Tibial artery (tissue), 4 donors: ENCODE results near the gene MOB3A.

Source experiments
- DNase-seq, 2 donors: peaks; one replicate each; pipeline ENCODE4 v3.0.0-alpha.2; 2019
- H3K27ac ChIP-seq, 2 donors: fragments of 200-600 bp; sonication (generic) in 1 of 2; 1 replicate in 1 of 2; 2 replicates in 1 of 2; pipeline ENCODE4 v1.5.1; 2018 to 2019; ENCODE audit warnings: mild to moderate bottlenecking in 1 of 2
- H3K27me3 ChIP-seq, 2 donors: fragments of 200-600 bp; sonication (generic) in 1 of 2; one replicate each; pipeline versions ENCODE4 v1.5.1 to v1.6.0; 2016 to 2019
- H3K36me3 ChIP-seq, 3 donors: fragments of 200-600 bp; sonication (generic) in 2 of 3; one replicate each; pipeline ENCODE4 v1.5.1; 2016 to 2019; ENCODE audit warnings: mild to moderate bottlenecking in 2 of 3
- H3K4me1 ChIP-seq, 4 donors: fragments of 200-600 bp; sonication (generic) in 2 of 4; 1 replicate in 3 of 4; 2 replicates in 1 of 4; pipeline ENCODE4 v1.5.1; 2016 to 2019
- H3K4me3 ChIP-seq, 2 donors: fragments of 200-600 bp; sonication (generic) in 1 of 2; 1 replicate in 1 of 2; 2 replicates in 1 of 2; pipeline ENCODE4 v1.5.1; 2018 to 2019; ENCODE audit warnings: mild to moderate bottlenecking in 2 of 2
- H3K9me3 ChIP-seq, 3 donors: fragments of 200-600 bp; sonication (generic) in 1 of 3; one replicate each; pipeline ENCODE4 v1.5.1; 2016 to 2019
- CTCF ChIP-seq, 2 experiments: fragments of 200-600 bp in 1 of 2; fragments of 450-650 bp in 1 of 2; IDR thresholded peaks; one replicate each; pipeline ENCODE4 v1.5.1; 2017 to 2019; ENCODE audit warnings: antibody characterized with exemption in 2 of 2, mild to moderate bottlenecking in 1 of 2, moderate library complexity in 1 of 2
- intact Hi-C: fragments of 100-400 bp; cut with DNase I; formaldehyde crosslinking; loops from one replicate; pipeline ENCODE4 v1.15.0; 2023; ENCODE audit warnings: low total_unique reads

Gene MOB3A

GRCh38 chr19:2079076-2079864, 16.9 kb downstream of the MOB3A start:
- intact Hi-C loops, result no loop called here
- H3K27ac ChIP-seq, result no peak overlapping the region
- no peak for TF ChIP-seq CTCF (IDR thresholded peaks at IDR 0.05)
- no peak for DNase-seq
- H3K9me3 ChIP-seq, result no peaks in the 10 kb centered on the region
- no peak overlapping the region for H3K4me3 ChIP-seq
- peaks cover 42 to 99% (median 65%) of the 10 kb centered on the region in 3 donors for H3K36me3 ChIP-seq
- H3K4me1 ChIP-seq, result peaks cover 0 to 10% (median 0%) of the 10 kb centered on the region in 4 donors
- no peaks in the 10 kb centered on the region for H3K27me3 ChIP-seq

- no peaks in the 10 kb centered on the region for H3K4me1 ChIP-seq
- no peak overlapping the region for H3K27ac ChIP-seq
- no peaks in the 10 kb centered on the region for H3K27me3 ChIP-seq
- peaks cover 47 to 99% (median 75%) of the 10 kb centered on the region in 3 donors for H3K36me3 ChIP-seq
- DNase-seq, result no peak
- intact Hi-C loops, result no loop called here
- no peaks in the 10 kb centered on the region for H3K9me3 ChIP-seq
- H3K4me3 ChIP-seq, result no peak overlapping the region
- no peak for TF ChIP-seq CTCF (IDR thresholded peaks at IDR 0.05)
Observed at GRCh38 chr19:2077833-2078619, 18.1 kb downstream of the MOB3A start.

- peaks cover 54 to 99% (median 82%) of the 10 kb centered on the region in 3 donors for H3K36me3 ChIP-seq
Observed at GRCh38 chr19:2077398-2077797, 18.7 kb downstream of the MOB3A start.

GRCh38 chr19:2076526-2076944, 19.6 kb downstream of the MOB3A start:
- Histone ChIP-seq H3K4me3 (no peak overlapping the region), H3K4me1 (no peaks in the 10 kb centered on the region), H3K27ac (no peak overlapping the region), H3K27me3 (no peaks in the 10 kb centered on the region), H3K36me3 (peaks cover 60 to 97% (median 86%) of the 10 kb centered on the region in 3 donors), H3K9me3 (no peaks in the 10 kb centered on the region)
- intact Hi-C loops, result no loop called here
- DNase-seq, result no peak
- no peak for TF ChIP-seq CTCF (IDR thresholded peaks at IDR 0.05)

More at GRCh38 chr19:2077398-2077797, 18.7 kb downstream of the MOB3A start:
- TF ChIP-seq CTCF (IDR thresholded peaks at IDR 0.05), result no peak
- intact Hi-C loops, result no loop called here
- Histone ChIP-seq H3K9me3 (no peaks in the 10 kb centered on the region), H3K27ac (no peak overlapping the region), H3K4me3 (no peak overlapping the region), H3K4me1 (no peaks in the 10 kb centered on the region), H3K27me3 (no peaks in the 10 kb centered on the region)
- no peak for DNase-seq

- Histone ChIP-seq H3K36me3 (peaks cover 47 to 68% (median 57%) of the 10 kb centered on the region in 3 donors), H3K4me3 (no peak overlapping the region), H3K4me1 (peaks cover 0 to 8% (median 5%) of the 10 kb centered on the region in 4 donors), H3K27me3 (no peaks in the 10 kb centered on the region), H3K9me3 (no peaks in the 10 kb centered on the region), H3K27ac (no peak overlapping the region)
- no peak for TF ChIP-seq CTCF (IDR thresholded peaks at IDR 0.05)
- no peak for DNase-seq
- intact Hi-C loops, result loop anchor here (5.0 kb wide), 1 partner anchor 146 kb away; no protein-coding TSS in a partner anchor
Observed at GRCh38 chr19:2072757-2073551, 23.2 kb downstream of the MOB3A start.
